H1 (cell line): ENCODE data around the gene CAVIN2. TPM values are rescaled to one million over a fixed set of nuclear protein-coding genes. Genes with fewer than 3 reads are reported as not detected.

Source experiments
- EP300 ChIP-seq, 2 experiments: IDR thresholded peaks; 1 replicate in 1 of 2; 2 replicates in 1 of 2; pipeline ENCODE4 v1.6.1; 2011 to 2012; ENCODE audit warnings: low read depth in 2 of 2, low read length in 2 of 2, mild to moderate bottlenecking in 2 of 2, borderline replicate concordance in 1 of 2, inconsistent platforms in 1 of 2, moderate library complexity in 1 of 2
- HDAC2 ChIP-seq, 2 experiments: fragments of 300-600 bp in 1 of 2; sonication (generic) in 1 of 2; IDR thresholded peaks; 2 replicates each; pipeline ENCODE4 v1.6.1; 2011 to 2012; ENCODE audit warnings: low read depth in 2 of 2, low read length in 2 of 2, mild to moderate bottlenecking in 2 of 2, moderate library complexity in 2 of 2, borderline replicate concordance in 1 of 2, inconsistent platforms in 1 of 2
- JUND ChIP-seq: IDR thresholded peaks from 2 replicates; pipeline ENCODE4 v1.6.1; 2011; ENCODE audit warnings: mild to moderate bottlenecking, improper control_type of control experiment, low read length
- polyA plus RNA-seq, 7 experiments: library from polyadenylated mRNA; depleted of rRNA in 3 of 7; stranded (reverse) in 5 of 7; unstranded in 2 of 7; fragments of >200 nt in 5 of 7; fragments of 200-250 nt in 2 of 7; gene quantifications; 1 replicate in 5 of 7; 2 replicates in 1 of 7; 4 replicates in 1 of 7; pipeline versions ENCODE4 v1.2.1 to v1.2.3, GENCODE V29; 2011 to 2013; ENCODE audit warnings: missing spikeins in 2 of 7, mixed read lengths in 2 of 7
- total RNA-seq: library from RNA; stranded (reverse); fragmentation: NEBNext Ultra II Directional; extraction: Animal tissue kit (Norgen Biotek cat#: 25700); gene quantifications from 2 replicates; pipeline ENCODE4 v1.2.1, GENCODE V29; 2021

Gene CAVIN2
- total and polyA plus RNA-seq, 2 of the 8 experiments (the other 6 are each of a cell fraction or from before 2014, with no cell fraction given): 0.03 TPM; not detected in 1

DNA sequence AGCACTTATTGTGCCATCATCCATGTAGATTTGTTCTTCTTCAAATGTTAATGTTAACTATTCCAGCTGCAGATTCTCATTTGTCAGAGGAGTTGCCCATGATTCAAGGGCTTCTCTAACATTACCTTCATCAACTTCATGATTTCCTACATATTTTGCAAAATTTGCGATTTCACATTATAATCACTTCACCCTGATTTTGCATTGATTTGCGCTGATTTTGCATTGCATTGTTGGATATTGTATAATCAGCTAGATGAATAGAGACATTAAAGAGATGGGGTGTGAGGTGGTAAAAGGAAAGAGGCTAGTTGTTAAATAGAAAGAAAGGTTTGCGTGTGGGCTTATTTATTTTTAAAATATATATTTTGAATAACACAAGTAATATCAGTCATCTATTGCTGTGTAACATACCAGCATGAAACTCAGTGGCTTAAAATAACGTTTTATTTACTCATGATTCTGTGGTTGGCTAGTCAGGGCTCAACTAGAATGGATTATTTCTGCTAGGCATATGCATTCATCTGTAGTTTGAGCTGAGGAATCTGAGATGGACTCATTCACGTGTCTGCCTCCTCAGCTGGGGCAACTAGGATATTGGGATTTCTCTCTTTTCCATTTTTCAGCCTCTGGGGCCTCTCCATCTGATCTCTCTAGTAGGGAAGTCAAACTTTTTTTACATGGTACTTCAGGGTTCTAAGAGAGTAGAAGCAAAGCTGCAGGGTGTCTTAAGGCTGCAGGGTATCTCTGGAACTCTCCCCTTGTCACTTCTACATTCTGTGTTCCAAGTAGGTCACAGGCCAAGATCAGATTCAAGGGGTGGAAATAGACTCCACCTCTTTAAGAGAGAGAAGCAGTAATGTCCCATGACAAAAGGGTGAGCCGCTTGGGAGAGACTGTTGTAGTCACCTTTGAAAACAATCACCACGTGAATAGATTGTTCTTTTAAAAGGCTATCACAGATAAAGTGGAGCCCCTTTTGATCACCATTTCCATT is 2.2 kb upstream of the CAVIN2 start (continued):
- no peak for TF ChIP-seq HDAC2 (IDR thresholded peaks at IDR 0.05; ENCODE audit: borderline replicate concordance in 1 of 2, low read depth in 2 of 2, low read length in 2 of 2)
- no peak for TF ChIP-seq EP300 (IDR thresholded peaks at IDR 0.05; ENCODE audit: borderline replicate concordance in 1 of 2, low read depth in 2 of 2, low read length in 2 of 2)
- no peak for TF ChIP-seq JUND
